Fibroblast of skin of scalp (primary cell): ENCODE data around the gene FGF2.
"Not testable (repeated sequence)": the region's sequence is repeated elsewhere in the genome, so short reads cannot be mapped to it uniquely, and the experiment has no call there.

Experiments
- DNase-seq: peaks from one replicate; pipeline ENCODE4 v3.0.0-alpha.2; 2013

Gene FGF2

DNA sequence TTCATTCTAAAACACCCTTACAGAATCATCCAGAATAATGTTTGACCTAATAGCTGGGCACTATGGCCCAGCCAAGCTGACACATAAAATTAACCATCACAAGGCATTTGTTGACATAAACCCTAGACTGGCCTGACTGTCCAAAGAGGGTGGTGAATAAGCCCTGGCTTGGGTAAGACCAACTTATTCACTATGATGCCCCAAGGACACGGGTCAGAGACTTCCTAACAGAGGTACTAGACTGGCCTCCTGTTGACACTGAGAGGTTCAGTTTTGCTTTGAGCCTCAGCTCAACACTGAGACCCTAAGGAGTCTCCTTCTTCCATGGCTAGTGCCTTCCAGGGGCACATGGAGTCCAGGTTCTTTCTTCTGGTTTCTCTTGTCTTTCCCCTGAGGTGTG lies 21.3 kb downstream of the FGF2 start:
- DNase-seq = no peak

DNA sequence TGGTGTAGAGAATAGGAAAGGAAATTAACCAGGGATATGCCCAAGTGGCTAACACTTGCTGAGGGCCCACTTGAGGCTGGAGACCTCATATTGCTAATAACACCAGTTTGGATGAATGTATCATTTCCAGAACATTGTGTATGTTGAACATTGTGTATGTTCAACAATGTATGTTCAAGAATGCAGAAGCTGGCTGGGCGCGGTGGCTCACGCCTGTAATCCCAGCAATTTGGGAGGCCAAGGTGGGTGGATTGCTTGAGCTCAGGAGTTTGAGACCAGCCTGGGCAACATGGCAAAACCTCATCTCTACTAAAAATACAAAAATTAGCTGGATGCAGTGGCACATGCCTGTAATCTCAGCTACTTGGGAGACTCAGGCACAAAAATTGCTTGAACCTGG lies 23.2 kb downstream of the FGF2 start:
- not testable (repeated sequence) for DNase-seq

DNA sequence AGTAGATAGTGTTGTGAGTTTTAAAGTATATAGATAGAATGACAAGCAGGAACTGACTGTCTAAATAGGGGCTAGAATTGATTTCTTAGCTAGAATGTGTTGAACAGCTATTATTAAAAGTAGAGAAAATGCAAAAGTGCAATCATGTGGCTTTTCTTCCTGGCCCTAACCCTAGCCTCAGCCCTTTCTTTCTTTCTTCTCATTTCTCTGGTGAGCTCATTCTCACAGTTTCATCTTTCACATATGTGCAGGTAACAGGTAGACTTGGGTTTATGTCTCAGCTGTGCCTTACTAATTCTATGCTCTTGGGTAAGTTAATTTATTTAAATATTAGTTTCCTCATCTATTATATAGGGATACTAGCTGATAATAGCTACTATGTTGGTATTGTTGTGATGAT lies 24.9 kb downstream of the FGF2 start:
- DNase-seq = no peak

DNA sequence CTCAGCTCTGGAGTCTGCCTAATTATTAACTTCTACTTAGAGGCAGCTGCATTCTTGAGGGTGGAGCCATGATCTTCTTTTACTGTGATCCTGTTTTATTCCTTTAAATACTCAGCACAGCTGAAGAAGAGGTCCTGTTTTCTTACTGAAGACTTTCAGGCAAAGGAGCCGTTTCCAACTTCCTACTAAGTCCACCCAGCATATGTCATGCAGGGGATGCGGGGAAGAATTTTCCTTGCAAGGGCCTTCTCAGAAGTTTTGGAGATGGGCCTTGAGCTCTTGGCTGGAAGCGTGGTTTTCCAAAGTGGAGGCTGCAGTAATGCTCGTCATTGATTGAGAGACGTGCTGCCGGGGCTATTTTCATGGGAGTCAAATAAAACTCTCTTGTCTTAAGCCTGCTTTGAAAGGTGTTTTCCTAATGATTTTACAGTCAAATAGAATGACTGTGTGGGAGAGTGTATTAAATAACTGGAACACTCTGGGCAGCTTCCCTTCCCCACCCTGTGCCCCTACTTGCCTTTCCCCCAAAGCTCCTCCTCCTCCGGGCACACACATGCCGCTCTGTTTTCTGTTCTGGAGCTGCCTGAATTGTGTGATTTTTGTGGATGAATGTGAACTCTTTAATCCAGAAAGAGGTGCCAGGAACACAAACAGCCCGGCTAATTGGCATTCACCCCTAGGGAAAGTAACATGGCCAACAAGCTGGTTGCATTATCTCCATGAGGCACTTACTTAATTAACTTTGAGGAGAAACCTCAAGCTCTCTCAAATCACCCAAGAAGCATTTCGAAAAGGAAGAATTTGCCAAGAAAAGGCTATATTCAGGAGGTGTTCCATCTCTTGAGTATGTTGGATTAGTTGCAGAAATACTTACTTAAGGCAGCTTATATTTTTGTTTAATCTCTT lies 28.1 kb downstream of the FGF2 start:
- peak; percentile 19 for DNase-seq

DNA sequence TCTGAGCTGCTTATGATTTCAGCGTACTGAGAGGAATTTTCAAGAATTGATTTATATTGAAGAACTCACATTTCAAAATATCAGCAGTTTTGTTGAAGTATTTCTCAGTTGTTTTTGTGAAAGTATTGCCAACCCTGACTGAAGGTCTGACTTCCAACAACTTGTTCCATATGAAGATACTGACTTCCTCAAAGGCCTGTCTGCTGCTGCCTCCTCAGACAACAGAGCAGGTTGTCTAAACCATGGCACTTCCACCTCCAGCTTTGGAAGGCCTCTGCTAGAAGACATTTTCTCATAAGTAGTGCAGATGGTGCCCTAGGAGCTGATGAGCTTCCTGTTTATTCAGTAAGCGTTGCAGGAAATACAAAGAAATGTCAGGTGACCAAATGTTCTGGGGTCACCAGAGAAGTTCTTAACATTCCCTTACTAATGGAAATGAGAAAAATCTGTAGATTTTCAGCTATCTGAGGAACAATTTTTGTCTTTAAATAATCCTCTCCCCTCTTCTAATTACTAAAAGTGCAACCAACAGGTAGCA lies 28.8 kb downstream of the FGF2 start:
- DNase-seq = no peak

DNA sequence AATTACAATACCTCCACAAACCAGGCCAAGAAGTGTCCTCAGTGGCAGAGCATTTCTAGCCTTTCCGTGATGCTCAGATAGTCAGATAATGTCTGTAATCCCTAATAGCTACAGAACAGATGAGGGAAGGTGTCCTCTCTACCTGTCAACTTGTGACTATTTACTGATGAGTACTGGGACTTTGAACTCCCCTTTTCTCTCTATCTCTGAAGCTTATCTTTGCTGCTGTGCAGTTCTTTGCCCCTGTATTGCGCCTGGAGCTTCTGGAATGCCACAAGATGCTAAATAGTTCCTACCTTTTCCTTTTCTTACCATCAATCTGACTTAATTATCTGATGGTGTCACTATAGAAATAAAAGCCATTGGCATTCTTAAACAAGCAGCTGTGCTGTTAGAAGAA lies 30.5 kb downstream of the FGF2 start:
- DNase-seq = no peak

DNA sequence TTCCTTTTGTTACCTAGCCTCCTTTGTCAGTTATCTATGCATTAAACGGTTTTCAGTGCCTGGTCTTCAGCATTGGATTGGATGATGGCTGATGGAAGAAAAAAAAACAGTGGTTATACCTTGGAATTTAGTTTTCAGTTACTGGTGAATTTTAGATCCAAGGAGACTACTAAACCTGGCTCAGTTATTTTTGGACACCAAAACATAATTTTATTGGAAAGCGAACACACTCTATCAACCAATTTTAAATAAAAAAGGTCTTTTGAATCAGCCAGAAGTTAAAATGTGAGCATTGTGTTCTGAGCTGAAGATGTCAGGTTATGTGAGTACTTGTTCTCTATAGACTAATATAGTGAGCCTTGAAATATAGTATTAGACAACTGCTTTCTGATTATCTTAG lies 32.1 kb downstream of the FGF2 start:
- no peak for DNase-seq

DNA sequence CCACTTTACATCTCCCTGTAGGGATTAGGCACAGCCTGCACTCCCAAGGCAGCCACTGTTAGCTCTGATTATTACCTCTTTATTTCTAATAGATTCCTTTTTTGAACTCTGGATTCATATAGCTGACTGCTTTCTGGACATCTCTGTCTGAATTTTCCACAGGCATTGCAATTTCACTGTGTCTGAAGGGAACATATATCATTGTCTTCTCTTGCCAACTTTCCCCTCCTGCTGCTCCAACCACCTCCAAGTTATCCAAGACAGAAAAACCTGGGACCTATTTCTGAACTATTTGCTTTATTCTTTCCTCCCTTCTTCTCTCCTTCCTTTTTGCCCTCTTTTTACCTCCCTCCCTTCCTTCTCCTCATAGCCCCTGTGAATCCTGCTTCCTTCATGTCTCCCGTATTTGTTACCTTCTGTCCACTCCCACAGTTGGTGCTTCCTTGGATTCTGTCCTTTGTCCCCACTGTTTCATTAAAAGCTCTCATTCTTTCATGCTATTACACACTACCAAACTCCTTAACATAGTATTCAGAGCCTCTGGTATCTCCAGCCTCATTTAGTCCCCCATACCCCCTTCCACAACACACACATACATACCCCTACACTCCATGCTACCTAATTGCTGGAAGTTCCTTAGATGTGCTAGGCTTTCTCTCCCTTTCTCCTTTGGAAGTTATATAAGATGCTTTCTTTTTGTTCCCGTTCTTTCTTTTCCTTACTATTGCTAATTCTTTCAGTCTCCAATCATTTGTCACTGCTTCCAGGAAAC lies 34.7 kb downstream of the FGF2 start:
- DNase-seq = no peak

DNA sequence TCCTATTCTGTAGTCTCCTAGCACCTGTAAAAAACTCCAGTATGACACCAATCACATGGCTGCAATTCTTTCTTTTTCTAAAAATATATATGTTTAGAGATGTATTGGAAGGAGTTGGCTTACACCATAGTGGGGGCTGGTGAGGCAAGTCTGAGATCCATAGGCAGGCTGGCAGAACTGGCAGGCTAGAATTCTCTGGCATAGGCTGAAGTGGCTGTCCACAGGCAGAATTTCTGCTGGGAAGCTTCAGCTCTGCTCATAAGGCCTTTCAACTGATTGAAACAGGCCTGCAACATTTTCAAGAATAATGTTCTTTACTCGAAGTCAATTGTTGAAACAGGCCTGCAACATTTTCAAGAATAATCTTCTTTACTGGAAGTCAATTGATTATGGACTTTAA lies 37.0 kb downstream of the FGF2 start:
- DNase-seq = no peak

DNA sequence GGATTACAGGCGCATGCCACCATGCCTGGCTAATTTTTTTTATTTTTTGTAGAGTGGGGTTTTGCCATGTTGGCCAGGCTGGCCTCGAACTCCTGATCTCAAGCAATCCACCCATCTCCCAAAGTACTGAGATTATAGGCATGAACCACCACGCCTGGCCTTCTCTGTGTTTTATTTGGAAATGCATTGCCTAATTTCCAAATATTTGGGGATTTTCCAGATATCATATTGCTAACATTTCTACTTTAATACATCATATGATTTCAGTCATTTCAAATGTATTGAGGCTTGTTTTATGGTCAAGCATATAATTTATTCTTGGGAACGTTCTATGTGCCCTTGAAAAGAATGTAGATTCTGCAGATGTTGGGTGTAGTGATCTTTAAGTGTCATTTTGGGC lies 38.8 kb downstream of the FGF2 start:
- DNase-seq = peak; percentile 50

DNA sequence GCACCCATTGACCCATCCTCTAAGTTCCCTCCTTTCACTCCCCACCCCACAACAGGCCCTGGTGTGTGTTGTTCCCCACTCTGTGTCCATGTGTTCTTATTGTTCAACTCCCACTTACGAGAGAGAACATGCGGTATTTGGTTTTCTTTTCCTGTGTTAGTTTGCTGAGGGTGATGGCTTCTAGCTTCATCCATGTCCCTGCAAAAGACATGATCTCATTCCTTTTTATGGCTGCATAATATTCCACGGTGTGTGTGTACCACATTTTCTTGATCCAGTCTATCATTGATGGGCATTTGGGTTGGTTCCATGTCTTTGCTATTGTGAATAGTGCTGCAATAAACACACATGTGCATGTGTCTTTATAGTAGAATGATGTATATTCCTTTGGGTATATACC lies 41.6 kb downstream of the FGF2 start:
- DNase-seq = not testable (repeated sequence)

DNA sequence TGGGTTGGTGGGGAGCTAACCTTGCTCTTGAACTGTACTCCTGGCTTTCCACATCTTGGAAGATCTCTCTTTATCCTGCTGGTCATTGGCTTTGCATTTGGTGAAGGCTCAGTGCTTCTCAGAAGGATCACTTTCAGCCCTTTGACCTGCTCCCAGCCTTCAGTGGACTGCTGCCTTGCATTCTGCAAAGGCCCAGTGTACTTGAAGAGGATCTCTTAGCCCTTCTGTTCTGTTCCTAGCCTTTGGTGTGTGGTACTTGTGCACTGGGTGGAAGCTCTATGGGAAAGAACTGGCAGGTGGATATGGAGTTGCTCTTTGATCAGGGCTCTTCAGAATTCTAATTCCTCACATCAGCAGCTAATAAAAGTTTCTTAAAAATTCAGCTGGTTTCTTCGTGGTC lies 46.5 kb downstream of the FGF2 start:
- no peak for DNase-seq

DNA sequence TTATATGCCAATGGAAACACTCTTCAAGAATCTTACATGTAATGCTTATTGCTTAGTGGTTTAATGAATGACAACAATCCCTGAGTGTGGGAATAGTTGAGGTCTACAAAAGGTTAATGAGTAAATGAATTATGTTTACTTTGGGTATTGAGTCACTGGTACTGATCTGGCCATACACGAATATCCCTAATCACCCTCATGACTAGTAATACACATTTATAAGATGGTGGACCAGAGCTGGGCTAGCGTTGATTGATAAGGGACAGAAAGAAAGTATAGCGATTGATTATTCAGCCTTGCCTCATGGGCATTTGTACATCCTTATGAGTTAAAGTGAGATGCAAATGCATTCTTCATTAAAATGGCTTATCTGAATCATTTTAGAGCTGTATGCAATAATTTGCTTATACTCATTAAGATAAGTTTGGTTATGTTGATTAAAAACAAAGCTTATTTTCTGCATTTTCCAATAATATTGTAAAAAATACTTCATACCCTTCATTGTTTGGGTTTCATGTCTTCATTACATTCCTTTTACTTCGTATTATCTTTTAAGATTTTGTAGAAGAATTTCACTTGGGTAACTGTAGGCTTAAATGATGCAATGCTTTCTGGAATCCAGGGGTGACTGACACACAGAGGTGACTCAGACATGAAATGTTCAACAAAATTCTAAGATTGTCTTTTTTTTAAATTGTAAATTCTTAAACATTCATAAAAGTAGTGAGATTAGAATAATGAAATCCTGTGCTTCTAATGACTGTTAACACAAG lies 47.4 kb downstream of the FGF2 start:
- DNase-seq = peak; percentile 90

DNA sequence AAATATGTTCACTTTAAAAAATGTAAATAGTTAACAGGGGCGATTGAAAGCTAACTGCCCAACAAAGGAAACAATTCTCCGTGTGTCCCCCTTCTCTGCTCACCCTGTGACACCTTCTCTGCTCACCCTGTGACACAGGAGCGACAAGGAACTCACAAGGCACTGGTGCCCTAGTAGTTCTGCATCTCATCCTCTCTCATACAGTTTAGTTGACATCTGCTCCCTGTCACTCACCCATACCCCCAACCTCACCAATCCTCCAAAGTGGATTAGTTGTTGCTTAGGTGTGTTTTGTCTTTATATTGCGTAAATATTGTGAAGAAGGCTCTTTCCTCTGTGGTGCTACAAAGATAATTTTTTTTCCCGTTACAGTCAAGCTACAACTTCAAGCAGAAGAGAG lies 49.3 kb downstream of the FGF2 start:
- no peak for DNase-seq

DNA sequence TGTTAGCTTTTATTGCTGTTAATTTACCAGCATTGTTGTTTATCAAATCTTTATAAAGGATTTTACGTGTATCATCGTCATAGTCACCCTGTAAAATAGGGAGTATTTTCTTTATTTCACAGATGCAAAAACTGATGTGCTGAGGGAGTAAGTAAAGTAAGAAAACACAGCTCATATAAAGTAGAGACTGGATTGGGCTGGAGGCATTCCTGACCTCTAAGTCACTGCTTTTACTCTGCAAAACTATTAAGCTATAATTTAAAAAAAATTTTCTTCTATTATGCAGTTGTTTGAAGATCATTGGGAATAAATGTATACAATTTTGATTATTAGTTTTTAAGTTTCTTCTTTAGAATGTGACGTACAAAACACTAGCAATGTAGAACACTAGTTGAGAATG lies 49.8 kb downstream of the FGF2 start:
- DNase-seq = peak; percentile 52

DNA sequence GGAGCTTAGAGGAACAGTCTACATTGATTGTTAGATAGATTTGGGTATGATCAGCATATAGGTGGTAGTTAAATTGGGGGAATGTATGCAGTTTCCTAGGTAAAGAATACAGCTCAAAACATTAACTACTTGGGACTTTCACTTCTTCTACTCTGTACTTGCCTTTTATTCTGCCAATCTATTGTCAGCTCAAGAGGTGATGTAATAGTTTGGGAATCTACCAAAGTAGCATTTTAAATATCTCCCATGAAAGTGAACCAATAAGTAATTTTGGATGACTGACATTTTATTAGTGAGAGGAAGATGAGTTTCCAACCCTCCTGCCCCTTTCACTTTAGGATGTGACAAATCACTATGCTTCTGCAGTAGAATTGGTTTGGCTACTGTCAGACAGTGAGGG lies 52.4 kb downstream of the FGF2 start:
- DNase-seq = peak; percentile 41

DNA sequence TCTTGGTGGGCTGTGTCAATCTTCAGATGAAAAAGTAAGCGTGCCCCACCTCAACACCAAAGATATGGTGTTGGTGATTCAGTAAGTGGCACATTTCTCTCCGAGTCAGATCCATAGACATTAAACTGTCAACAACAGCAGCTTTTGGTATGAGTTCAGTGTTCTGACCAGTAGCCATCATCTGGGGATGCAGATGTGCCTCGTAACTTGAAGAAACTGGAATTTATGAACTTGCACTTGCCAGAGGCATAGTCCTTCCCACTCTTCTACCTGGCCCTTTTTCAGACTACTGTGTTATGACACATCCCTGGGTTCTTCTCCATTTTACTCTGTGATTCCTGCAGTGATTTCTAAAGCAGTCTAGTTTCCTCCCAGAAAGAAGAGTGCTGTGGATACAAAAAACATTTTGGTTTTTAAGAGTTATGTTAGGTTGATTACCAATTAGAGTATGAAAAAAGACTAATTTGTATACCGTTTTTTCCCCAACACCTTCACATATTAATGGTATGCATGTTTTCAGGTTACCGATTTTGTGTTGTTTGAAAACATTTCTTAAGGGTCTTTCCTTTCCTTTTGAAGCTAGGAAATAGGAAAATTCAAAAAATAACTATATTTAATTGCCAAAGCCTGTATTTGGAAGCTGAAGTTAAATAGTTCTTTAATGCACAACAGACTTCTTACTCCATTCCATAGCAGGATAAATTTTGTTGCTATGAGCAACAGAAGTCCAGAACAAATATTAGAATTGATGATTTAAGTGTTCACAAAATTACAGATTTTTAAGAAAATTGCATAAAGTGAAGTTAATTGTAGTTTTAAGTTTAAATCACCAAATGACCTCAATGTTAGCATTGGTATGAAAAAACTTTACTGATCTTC lies 56.5 kb downstream of the FGF2 start:
- no peak for DNase-seq

DNA sequence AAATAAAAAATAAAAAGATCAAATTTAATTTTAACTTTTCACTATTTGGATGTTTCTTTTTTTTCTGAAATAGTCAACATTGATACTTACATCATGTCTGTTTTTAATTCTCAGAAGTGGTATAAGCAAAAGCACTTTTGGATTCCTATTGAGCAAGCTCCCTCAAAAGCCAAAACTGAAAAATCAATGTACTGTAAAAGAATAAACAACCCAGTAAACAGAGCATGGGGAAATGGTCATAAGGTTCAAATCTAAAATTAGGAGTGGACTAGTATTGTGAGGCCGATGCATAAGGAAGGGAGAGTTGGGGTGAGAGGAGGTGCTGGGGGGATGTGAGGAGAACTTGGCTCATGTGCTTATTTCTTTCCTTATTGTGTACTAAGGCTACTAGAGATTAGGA lies 57.9 kb downstream of the FGF2 start:
- no peak for DNase-seq

DNA sequence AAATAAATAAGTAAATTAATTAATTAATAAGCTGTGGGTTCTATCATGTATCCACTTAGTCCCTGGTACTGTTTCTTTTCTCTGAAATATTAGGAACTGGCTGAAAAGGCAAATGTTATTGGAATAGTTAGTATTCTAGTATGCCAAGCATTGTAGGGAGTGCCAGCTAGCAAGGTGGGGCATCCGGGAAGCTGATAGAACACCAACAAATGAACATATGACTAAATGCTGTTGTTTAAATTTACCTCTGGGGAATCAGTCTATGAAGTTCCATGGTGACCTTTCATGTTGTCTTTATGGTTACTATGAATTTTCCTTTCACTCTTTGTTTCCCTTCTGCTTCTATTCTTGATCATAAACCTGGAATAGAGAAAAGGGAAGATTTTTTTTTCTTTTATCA lies 63.1 kb downstream of the FGF2 start:
- DNase-seq = no peak

DNA sequence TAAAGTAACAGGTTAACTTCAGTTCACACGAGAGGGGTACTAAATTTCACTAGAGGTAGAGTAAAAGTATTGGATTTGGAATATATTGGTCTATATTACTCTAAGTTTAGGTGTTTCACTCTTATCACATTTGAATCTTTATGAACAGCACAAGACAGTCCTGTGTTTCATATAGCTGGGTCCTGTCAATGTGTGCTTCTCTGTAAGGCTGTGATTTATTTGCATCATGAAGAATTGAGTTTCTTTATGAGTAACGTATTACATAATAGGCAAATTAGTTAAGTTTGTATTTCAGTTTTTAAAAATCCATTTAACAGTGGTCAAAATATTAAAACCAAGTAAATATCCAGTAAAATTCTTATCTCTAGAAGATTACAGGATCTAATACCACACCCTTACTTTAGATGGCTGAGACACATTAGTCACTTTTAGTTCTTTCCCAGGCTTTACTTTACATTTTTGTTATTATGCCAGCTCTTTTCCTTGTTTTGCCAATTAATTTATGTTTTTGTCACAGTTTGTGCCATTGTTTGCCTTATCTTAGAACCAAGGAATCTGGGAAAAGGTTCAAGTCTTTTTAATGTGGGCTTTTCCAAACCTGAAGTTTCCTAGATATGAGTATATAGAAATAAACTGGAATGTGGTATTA lies 63.6 kb downstream of the FGF2 start:
- no peak for DNase-seq

DNA sequence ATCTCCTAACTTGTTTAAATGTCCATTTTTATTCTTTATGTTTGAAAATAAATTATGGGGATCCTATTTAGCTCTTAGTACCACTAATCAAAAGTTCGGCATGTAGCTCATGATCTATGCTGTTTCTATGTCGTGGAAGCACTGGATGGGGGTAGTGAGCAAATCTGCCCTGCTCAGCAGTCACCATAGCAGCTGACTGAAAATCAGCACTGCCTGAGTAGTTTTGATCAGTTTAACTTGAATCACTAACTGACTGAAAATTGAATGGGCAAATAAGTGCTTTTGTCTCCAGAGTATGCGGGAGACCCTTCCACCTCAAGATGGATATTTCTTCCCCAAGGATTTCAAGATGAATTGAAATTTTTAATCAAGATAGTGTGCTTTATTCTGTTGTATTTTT lies 68.2 kb downstream of the FGF2 start:
- no peak for DNase-seq
